OCI-LY1 (cell line): ENCODE measurements around the gene ZFYVE28.

ENCODE experiments used
- EZH2 ChIP-seq: fragments of 200-600 bp; sonication (generic), shearing (Covaris generic); IDR thresholded peaks from 2 replicates; pipeline ENCODE4 v1.8.0; 2017; ENCODE audit warnings: borderline replicate concordance, mixed run types, mild to moderate bottlenecking, antibody characterized with exemption, low read length, moderate library complexity, mixed read lengths
- TF ChIP-seq, protein P1 (sequence below): fragments of 200-600 bp; sonication (generic), shearing (Covaris generic); IDR thresholded peaks from 2 replicates; pipeline ENCODE4 v1.5.1; 2017; ENCODE audit warnings: mild to moderate bottlenecking, antibody characterized with exemption, low read length, moderate library complexity, mixed read lengths

DNA sequence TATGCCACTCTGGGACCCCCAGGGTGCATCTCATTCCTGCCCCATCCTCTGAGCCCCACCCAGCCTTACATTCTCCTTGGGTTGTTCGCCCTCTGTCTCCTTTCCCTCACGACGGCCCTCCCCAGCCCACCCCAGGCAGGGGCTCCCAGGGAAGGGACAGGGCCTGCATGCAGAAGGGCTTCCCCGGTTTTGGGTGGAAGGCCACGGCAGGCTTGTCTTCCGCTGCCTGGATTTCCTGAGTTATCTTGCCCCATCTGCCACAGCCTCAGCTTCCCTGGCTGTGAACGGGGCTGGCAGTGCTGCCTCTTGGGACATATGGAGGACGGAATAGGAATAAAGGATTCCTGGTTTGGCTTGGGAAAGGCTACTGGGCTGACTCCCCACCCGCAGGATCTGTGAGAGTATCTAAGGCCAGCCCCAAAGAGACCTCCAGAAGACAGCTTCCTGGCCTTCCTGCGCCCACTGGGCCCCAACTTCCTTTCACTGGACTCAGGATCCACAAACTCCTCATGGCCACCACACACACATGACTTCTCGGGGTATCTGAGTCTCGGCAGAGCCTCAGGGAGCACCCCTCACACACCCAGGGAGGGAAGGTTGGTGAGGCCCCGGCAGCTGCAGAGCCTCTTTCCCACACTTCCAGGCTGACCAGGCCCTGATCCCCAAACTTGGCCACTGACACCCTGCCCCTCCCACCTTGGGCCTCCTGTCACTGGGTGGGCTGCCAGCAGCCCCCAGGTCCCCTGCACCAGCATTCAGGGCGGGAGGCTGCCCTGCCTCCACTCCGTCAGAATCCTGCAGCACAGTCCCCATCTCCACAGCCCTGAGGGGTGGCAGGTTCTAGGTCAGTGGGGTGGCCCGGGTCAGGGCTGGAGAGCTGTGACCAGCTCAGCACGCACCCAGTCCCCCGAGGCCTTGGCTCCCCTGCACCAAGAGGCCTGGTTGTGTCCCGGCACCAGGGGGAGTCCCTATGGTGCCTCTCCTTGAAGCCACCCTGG is 153.0 kb downstream of the ZFYVE28 start:
- TF ChIP-seq, protein P1, sequence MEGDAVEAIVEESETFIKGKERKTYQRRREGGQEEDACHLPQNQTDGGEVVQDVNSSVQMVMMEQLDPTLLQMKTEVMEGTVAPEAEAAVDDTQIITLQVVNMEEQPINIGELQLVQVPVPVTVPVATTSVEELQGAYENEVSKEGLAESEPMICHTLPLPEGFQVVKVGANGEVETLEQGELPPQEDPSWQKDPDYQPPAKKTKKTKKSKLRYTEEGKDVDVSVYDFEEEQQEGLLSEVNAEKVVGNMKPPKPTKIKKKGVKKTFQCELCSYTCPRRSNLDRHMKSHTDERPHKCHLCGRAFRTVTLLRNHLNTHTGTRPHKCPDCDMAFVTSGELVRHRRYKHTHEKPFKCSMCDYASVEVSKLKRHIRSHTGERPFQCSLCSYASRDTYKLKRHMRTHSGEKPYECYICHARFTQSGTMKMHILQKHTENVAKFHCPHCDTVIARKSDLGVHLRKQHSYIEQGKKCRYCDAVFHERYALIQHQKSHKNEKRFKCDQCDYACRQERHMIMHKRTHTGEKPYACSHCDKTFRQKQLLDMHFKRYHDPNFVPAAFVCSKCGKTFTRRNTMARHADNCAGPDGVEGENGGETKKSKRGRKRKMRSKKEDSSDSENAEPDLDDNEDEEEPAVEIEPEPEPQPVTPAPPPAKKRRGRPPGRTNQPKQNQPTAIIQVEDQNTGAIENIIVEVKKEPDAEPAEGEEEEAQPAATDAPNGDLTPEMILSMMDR: no peak
- no peak for TF ChIP-seq EZH2
